Prostate gland (tissue), 2 donors: ENCODE measurements around the gene BRAT1.

ENCODE experiments used
- CTCF ChIP-seq, 4 experiments: fragments of 200-600 bp in 2 of 4; fragments of 450-650 bp in 2 of 4; sonication (generic) in 2 of 4; IDR thresholded peaks; 1 replicate in 3 of 4; 2 replicates in 1 of 4; pipeline ENCODE4 v1.5.1; 2016 to 2019; ENCODE audit warnings: antibody characterized with exemption in 4 of 4, mild to moderate bottlenecking in 2 of 4, moderate library complexity in 2 of 4
- POLR2A ChIP-seq: fragments of 450-650 bp; IDR thresholded peaks from one replicate; pipeline ENCODE4 v1.6.1; 2016; ENCODE audit warnings: antibody characterized with exemption, mild to moderate bottlenecking

GRCh38 chr7:2559283-2559950, 4.1 kb upstream of the BRAT1 start:
- no peak for TF ChIP-seq CTCF (IDR thresholded peaks at IDR 0.05)
- TF ChIP-seq POLR2A = no peak
